GM10847 (cell line): ENCODE data around the gene CYP26C1.

ENCODE experiments used
- POLR2A ChIP-seq: IDR thresholded peaks from 2 replicates; pipeline ENCODE4 v1.6.1; 2011; ENCODE audit not compliant: insufficient read length; ENCODE audit errors: extremely low read depth

The CYP26C1 gene

GRCh38 chr10:93113042-93113441, 52.4 kb downstream of the CYP26C1 start:
- no peak for TF ChIP-seq POLR2A

DNA sequence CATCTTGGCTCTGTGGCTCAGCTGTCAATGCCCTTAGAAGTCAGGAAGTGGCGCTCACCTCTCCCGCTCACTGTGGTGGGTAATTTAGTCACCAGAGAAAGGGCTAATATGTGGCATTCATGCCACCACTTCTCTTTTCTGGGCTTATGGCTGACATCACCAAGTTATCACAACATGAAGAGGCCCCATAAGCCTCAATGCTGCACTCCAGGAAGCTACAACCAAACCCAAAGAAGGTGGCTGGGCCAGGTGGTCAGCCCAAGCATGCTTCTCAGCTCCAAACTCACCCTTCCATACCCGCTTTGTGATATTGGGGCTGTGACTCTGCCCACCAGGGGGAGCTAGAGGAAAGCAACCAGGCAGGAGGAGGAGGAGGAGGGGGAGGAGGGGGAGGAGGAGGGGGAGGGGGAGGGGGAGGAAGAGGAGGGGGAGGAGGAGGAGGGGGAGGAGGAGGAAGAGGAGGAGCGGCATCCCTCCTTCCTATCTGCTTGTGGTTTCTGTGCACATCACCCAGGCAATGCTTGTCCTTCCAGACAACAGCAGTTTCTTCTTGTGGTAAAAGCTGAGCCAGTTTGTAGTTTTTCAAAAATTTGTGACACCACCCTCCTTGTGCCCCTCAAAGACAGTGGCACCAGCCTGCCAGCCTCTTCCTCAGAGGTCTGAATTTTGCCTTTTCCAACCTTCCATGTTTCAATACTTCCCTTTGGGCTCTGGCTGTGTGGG, 55.2 kb downstream of the CYP26C1 start:
- no peak for TF ChIP-seq POLR2A
